LNCAP (cell line): ENCODE measurements around the gene BOK.

Experiments used
- CTCF ChIP-seq: fragments of 450-650 bp; IDR thresholded peaks from 2 replicates; pipeline ENCODE4 v1.5.1; 2017; ENCODE audit warnings: mild to moderate bottlenecking

BOK gene

GRCh38 chr2:241519669-241520068 lies 38.9 kb upstream of the BOK start:
- TF ChIP-seq CTCF, result no peak

GRCh38 chr2:241522477-241522876 lies 36.1 kb upstream of the BOK start:
- no peak for TF ChIP-seq CTCF

GRCh38 chr2:241530571-241530970 lies 28.0 kb upstream of the BOK start:
- no peak for TF ChIP-seq CTCF

GRCh38 chr2:241531161-241531722 lies 27.3 kb upstream of the BOK start:
- TF ChIP-seq CTCF, result no peak

GRCh38 chr2:241532168-241532567 lies 26.4 kb upstream of the BOK start:
- TF ChIP-seq CTCF, result no peak

GRCh38 chr2:241532733-241533601 lies 25.6 kb upstream of the BOK start:
- no peak for TF ChIP-seq CTCF

- TF ChIP-seq CTCF, result no peak
Measured at GRCh38 chr2:241534293-241534692, 24.3 kb upstream of the BOK start.
